ENCODE data around the gene ELP4. TPM values are rescaled to one million over a fixed set of nuclear protein-coding genes. Genes with fewer than 3 reads are reported as not detected.

ELP4 gene
- total RNA-seq, 1 experiment from 2014 or later = 21.4 TPM

DNA sequence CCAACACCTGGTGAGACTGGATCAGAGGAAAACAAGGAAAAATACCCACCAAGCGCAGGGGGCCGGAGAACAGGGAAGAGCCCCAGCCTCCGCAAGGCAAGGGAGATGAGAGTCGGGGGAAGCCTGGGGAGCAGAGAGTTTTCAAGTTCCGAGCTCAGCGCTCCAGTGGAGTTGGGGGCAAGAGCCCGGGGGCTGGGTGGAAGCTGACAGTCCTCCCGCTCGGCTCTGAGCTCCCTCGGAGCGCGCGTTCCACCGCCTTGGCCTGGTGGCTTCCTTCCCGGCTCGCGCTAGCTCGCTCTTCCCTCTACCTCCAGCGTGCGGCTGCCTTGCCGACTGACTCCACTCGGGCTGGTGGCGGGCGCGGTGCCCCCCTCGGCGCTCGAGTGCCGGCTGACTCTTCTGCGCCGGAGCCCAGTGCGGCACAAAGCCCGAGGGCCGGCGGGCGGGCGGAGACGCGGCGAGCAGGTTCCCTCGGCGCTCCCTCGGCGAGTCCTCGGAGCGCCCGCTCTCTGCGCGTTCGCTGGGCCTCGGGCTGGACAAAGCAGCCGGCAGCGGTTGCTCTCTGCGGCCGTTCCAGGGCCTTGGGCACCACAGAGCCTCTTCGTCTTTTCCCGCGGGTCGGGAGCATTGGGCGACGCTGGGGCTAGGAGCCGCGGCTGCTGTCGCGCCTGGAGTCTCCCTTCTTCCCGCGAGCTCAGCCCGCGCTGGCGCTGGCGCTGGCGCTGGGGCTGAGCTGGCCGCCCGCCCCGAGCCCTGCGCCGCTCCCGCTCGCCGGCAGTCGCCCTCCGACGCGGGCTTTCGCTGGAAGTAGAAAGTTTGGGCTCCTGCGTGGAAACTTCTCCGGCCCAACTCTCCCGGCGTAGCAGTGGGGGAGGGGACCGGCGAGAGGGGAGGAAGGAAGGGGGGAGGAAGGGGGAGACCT, 300.6 kb downstream of the ELP4 start:
- ChIA-PET POLR2A (no interaction called here), CTCF (no interaction called here), RAD21 (ENCODE audit: low non-redundant PET in 1 of 2, low total read pairs in 2 of 2, uncharacterized antibody in 2 of 2, unreplicated experiment in 2 of 2) (no interaction called here)
- no peaks in the 10 kb centered on the region for H3K9me3 ChIP-seq (ENCODE audit: control insufficient read depth in 1 of 2, insufficient read depth in 1 of 2, low read depth in 1 of 2, low read length in 2 of 2)
- H3K9me2 ChIP-seq (ENCODE audit: insufficient read depth) = no peaks in the 10 kb centered on the region
- BruUV-seq (replicated peaks) = no TSS peak
- peaks cover 0 to 16% of the 10 kb centered on the region in 2 experiments; a peak in 2 of 4 replicates for H3K4me1 ChIP-seq (ENCODE audit: control insufficient read depth in 1 of 2, insufficient read depth in 2 of 2, low read length in 2 of 2)
- DNase-seq (ENCODE audit: low read depth, low spot score) = no peak
- H3K27ac ChIP-seq (ENCODE audit: low read depth, low read length) = peak overlapping the region; percentile 22; the same call in 1 of the 2 replicates
- TF ChIP-seq POLR2AphosphoS5 (IDR thresholded peaks at IDR 0.05; ENCODE audit: low read depth, low read length) = no peak
- TF ChIP-seq CBX3 (IDR thresholded peaks at IDR 0.05; ENCODE audit: low read depth) = no peak
- 0 out of 2 replicates have a peak, but pooled peaks have one; percentile 7 for TF ChIP-seq SIN3A (IDR thresholded peaks at IDR 0.05; ENCODE audit: low read depth)
- no peak for TF ChIP-seq CEBPB (IDR thresholded peaks at IDR 0.05; ENCODE audit: low read depth)
- TF ChIP-seq ZNF274 (IDR thresholded peaks at IDR 0.05; ENCODE audit: low read depth, low read length) = no peak
- no peak for TF ChIP-seq MAX (IDR thresholded peaks at IDR 0.05)
- TF ChIP-seq TCF7L2 (IDR thresholded peaks at IDR 0.05; ENCODE audit: borderline replicate concordance, extremely low read depth, insufficient read depth, insufficient read length) = no peak
- TF ChIP-seq ELF1 (IDR thresholded peaks at IDR 0.05; ENCODE audit: borderline replicate concordance, low read depth) = no peak
- TF ChIP-seq RAD21 (IDR thresholded peaks at IDR 0.05; ENCODE audit: low read depth) = no peak
- TF ChIP-seq ZFX (IDR thresholded peaks at IDR 0.05) = peak; percentile 67
- TF ChIP-seq, protein P1, sequence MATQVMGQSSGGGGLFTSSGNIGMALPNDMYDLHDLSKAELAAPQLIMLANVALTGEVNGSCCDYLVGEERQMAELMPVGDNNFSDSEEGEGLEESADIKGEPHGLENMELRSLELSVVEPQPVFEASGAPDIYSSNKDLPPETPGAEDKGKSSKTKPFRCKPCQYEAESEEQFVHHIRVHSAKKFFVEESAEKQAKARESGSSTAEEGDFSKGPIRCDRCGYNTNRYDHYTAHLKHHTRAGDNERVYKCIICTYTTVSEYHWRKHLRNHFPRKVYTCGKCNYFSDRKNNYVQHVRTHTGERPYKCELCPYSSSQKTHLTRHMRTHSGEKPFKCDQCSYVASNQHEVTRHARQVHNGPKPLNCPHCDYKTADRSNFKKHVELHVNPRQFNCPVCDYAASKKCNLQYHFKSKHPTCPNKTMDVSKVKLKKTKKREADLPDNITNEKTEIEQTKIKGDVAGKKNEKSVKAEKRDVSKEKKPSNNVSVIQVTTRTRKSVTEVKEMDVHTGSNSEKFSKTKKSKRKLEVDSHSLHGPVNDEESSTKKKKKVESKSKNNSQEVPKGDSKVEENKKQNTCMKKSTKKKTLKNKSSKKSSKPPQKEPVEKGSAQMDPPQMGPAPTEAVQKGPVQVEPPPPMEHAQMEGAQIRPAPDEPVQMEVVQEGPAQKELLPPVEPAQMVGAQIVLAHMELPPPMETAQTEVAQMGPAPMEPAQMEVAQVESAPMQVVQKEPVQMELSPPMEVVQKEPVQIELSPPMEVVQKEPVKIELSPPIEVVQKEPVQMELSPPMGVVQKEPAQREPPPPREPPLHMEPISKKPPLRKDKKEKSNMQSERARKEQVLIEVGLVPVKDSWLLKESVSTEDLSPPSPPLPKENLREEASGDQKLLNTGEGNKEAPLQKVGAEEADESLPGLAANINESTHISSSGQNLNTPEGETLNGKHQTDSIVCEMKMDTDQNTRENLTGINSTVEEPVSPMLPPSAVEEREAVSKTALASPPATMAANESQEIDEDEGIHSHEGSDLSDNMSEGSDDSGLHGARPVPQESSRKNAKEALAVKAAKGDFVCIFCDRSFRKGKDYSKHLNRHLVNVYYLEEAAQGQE (IDR thresholded peaks at IDR 0.05; ENCODE audit: low read depth) = no peak
- TF ChIP-seq, protein P2, sequence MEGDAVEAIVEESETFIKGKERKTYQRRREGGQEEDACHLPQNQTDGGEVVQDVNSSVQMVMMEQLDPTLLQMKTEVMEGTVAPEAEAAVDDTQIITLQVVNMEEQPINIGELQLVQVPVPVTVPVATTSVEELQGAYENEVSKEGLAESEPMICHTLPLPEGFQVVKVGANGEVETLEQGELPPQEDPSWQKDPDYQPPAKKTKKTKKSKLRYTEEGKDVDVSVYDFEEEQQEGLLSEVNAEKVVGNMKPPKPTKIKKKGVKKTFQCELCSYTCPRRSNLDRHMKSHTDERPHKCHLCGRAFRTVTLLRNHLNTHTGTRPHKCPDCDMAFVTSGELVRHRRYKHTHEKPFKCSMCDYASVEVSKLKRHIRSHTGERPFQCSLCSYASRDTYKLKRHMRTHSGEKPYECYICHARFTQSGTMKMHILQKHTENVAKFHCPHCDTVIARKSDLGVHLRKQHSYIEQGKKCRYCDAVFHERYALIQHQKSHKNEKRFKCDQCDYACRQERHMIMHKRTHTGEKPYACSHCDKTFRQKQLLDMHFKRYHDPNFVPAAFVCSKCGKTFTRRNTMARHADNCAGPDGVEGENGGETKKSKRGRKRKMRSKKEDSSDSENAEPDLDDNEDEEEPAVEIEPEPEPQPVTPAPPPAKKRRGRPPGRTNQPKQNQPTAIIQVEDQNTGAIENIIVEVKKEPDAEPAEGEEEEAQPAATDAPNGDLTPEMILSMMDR (IDR thresholded peaks at IDR 0.05 in 2 of 3, conservative IDR thresholded peaks at IDR 0.05 in 1 of 3; ENCODE audit: borderline replicate concordance in 1 of 3, insufficient read depth in 1 of 3, low read depth in 2 of 3, low read length in 2 of 3) = no peak
- TF ChIP-seq POLR2A (IDR thresholded peaks at IDR 0.05; ENCODE audit: borderline replicate concordance, extremely low read depth, insufficient read depth, insufficient read length) = no peak
- no peaks in the 10 kb centered on the region for H3K27me3 ChIP-seq (ENCODE audit: insufficient read depth, low read length)
- peak overlapping the region; percentile 60 for H3K9ac ChIP-seq (ENCODE audit: low read length)
- H2AFZ ChIP-seq (ENCODE audit: low read depth, low read length, poor library complexity, severe bottlenecking) = peak overlapping the region; percentile 93
- intact Hi-C loops (cut with micrococcal nuclease) = loop anchor here (1.0 kb wide), 1 partner anchor 48 kb away; no protein-coding TSS in a partner anchor
- peak overlapping the region; percentile 57 to 78 for H3K4me3 ChIP-seq (replicated peaks in 1 of 2; ENCODE audit: low read depth in 1 of 2, low read length in 2 of 2)
- no peaks in the 10 kb centered on the region for H4K20me1 ChIP-seq (ENCODE audit: insufficient read depth)
- no peaks in the 10 kb centered on the region for H3K36me3 ChIP-seq (ENCODE audit: control insufficient read depth in 1 of 2, insufficient read depth in 2 of 2, low read length in 2 of 2)
- peak overlapping the region; percentile 87 for H3K4me2 ChIP-seq (ENCODE audit: low read length)
- peak; percentile 78 for ATAC-seq
- H3K79me2 ChIP-seq (ENCODE audit: insufficient read depth, low read length) = no peaks in the 10 kb centered on the region

All from HCT116 (cell line).